Endometrial microvascular endothelial cells (primary cell): ENCODE results near the gene THRSP. TPM values are rescaled to one million over a fixed set of nuclear protein-coding genes. Genes with fewer than 3 reads are reported as not detected.
"Not testable (repeated sequence)": the region's sequence is repeated elsewhere in the genome, so short reads cannot be mapped to it uniquely, and the experiment has no call there.

Source experiments
- in situ Hi-C: cut with HindIII; loops from 2 replicates; pipeline ENCODE4 v1.10.0; 2017; ENCODE audit warnings: low sequenced_read_pairs, low pct_unique_long_range_greater_than_20kb; ENCODE audit errors: inconsistent ontology term
- total RNA-seq: library from RNA; depleted of rRNA; stranded (reverse); fragments of >200 nt; gene quantifications from one replicate; pipeline ENCODE4 v1.2.3, GENCODE V29; 2015; ENCODE audit errors: inconsistent ontology term

The THRSP gene
- total RNA-seq, 1 donor from 2014 or later = not detected

DNA sequence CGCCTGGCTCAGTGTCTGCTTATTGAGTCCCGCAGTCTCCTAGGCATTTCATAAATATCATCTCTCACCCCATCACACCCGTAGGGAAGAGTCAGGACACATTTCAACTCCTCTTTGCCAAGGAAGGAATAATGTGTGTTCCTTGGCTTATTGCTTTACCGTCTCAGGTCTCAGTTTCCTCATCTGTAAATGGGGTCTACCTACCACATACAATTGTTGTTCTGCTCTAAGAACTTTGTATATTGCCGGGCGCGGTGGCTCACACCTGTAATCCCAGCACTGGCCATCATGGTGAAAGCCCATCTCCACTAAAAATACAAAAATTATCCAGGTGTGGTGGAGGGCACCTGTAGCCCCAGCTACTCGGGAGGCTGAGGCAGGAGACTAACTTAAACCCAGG, 3.1 kb upstream of the THRSP start:
- in situ Hi-C loops = no loop called here

DNA sequence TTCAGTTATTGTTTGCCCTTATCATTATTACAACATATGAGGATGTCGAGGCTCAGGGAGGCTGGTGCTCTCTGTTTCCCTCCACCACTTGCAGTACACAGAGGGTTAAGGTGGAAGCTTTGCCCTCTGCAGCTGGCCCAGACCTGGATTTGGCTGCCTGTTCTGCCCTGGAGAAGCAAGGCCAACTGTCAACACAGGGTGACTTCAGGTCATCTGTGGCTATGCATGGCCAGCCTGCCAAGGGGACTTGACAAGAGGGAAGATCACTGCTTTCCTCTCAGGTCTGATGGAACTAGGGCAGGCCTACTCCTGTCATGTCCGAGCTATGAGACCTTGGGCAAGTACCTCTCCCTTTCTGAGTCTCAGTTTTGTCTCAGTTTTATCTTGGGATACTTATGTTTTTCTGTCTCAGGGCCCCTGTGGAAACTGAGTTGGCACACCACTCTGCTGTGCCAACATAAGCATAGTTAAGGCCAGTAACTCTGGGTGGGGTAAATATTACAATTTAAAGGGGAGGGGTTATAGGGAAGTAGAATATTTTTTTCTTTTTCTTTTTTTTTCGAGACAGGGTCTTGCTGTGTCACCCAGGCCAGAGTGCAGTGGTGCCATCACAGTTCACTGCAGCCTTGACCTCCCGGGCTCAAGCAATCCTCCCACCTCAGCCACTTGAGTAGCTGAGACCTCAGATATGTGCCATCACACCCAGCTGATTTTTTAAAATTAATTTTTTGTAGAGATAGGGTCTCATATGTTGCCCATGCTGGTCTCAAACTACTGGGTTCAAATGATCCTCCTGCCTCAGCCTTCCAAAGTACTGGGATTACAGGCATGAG, 2.4 kb upstream of the THRSP start:
- in situ Hi-C loops = no loop called here

DNA sequence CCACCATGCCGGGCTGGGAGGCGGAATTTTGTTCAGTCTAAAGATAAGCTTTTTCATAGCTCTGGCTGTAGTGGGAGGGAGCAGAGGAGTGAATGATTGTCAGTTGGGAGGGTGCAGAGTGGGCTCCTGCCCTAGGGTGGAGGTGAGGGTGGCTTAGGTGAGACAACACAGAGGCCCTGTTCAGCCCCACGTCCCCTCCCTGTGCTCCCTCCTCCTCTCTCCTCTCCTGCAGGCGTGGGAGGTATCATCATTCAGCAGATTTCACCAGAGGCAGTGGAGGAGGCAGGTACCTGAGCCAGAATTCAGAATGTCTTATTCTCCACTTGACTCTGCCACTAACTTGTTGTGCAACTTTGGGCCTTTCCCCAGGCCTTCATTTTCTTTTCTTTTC, 1.7 kb upstream of the THRSP start:
- in situ Hi-C loops = no loop called here

DNA sequence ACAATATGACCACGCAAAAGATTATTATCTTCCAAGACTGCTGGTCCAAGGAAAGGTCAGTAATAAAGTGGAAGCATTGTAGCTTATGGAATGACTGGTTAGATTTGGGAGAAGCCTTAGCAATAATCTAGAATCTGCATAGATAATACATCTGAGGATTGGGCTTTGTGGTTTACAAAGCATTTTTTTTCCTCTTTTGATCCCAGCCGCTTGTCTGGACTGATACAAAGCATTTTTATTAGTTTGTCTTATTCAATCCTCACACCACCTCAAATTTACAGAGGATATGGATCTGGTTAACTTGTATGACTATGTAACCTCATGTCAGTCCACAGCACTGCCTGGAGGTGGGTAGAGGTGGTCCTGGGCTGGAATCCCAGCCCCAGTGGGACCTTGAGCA, 990 bp upstream of the THRSP start:
- in situ Hi-C loops = no loop called here

DNA sequence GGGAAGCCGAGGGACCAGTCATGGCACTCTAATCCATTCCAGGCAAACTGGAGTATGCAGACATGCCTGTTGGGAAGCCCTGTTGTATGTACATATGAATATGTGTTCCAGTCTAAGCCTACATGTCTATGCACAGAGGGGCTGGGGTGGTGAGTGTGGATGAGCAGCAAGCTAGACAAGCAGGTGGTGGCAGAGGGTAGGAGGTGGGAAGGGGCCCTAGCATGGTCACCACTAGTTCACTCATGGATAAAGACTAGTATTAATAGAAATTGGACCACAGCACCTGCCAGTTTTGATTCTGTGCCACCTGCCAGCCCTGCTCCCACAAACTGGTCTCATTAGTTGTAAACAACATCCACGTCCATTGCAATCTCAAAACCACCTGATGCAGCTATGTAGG, 1.5 kb downstream of the THRSP start:
- in situ Hi-C loops = no loop called here

DNA sequence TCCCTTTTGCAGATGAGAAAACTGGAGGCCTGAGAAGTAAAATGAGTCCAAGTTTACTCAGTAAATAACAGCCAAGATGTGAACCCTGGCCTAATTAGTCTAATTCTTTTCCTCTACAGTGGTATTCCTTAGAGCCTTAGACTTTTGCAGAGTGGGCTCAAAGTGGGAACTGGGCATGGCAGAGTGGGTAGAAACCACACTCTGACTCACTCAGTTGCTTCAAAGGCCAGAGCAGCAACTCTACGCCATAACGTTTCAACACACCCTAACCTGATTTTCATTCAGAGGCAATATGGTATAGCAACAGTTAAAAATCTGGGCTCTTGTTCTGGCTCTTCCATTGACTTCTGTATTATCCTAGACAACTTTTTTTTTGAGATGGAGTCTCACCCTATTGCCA, 2.8 kb downstream of the THRSP start:
- in situ Hi-C loops = no loop called here

DNA sequence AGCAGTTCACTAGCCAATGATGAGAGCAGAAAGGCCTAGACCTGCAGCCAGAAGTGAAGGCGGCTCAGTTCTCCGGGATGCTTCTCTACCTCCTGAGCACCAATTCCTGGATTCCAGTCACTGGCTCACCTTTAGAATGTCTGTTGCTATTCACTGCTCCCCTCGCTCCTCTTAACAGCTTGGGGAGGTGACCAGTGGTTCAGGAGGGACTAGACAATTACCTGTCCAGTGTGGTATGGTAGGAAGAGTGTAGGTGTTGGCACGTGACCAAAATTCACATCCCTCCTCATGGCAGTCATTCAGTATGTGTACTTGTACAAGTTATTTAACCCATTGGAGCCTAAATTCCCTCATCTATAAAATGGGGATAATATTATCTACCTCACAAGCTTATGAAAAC, 4.0 kb downstream of the THRSP start:
- in situ Hi-C loops = no loop called here

DNA sequence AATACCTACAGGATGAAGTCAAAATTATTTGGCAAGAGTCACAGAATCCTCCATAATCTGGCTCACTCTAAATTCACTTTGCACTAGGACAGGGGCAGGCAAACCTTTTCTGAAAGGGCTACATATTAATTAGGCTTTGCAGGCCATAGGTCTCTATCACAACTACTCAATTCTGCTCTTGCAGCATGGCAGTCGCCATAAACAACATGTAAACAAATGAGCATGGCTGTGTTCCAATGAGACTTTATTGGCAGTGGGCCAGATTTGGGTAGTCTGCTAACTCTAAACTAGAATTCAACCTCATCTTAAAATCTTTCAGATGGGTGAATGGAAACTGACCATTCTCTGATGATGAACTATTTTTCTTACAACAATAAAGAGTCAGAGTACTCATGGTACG, 5.8 kb downstream of the THRSP start:
- in situ Hi-C loops = no loop called here

DNA sequence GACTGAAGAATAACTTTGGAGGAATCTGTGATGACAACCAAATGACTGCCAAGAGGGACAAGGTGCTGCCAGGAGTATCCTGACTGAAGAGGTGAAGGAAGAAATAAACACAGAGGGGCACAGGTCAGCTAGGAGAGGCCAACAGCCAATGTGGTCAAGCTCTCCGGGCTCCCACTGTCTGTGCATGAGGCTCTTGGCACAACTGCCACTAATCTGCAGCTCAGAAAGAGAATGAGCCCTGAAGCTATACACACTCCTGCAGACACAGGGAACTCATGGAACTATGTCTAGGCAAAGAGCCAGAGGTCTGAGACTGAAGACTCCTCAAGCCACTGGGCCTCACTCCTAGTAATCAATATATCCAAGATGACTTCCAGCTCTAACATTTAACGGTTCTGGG, 7.0 kb downstream of the THRSP start:
- in situ Hi-C loops = no loop called here

DNA sequence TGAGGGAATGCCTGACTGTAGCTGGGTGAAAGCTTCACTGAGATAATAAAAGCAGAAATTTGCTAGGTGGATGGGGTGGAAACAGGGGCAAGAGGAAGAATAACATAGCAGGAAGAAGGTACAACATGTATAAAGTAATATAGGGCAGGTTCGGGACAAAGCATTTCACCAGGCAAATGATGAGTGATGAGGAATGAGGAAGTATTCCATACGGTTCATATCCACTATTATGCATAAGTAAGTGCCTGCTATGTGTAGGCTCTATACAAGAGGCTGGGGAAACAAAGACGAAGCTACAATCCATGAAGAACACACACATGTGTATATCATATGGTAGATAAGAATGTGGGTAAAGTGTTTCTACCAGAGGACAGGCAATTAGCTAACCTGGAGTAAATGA, 8.1 kb downstream of the THRSP start:
- in situ Hi-C loops = no loop called here

DNA sequence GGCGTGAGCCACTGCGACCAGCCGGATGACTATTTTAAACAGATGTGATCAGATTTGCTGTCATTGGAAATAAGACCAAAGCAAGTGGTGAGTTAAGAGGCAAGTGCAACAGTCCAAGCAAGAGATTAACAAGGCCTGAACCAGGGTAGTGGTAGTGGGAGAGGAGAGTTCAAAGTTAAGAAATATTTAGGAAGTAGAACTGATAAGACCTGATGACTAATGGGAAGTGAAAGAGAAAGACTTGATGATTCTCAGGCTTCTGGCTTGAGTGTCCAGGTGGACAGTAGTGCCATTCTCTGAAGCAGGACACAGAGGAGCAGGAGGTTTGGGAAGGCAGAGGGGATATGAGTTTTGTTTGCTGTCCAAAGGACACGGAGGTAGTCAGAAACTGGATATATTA, 8.8 kb downstream of the THRSP start:
- in situ Hi-C loops = no loop called here

DNA sequence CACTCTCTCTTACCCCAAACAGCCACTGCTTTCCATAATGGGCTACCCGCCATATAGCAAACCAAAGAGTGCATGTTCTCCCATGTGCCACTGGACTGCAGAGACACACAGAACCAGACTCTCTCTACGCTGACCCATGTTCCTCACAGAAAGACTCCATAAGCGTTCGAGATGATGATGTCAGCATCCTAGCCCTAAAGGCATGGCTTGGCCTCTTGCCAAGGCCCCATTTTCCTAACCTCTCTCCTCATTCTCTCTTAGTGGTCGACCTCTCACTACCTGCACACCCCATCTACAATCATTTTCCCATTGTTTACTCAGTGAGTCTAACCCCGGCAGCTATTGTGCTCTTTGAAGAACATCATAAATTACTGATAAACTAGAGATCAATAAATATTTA, 11.1 kb downstream of the THRSP start:
- in situ Hi-C loops = no loop called here

DNA sequence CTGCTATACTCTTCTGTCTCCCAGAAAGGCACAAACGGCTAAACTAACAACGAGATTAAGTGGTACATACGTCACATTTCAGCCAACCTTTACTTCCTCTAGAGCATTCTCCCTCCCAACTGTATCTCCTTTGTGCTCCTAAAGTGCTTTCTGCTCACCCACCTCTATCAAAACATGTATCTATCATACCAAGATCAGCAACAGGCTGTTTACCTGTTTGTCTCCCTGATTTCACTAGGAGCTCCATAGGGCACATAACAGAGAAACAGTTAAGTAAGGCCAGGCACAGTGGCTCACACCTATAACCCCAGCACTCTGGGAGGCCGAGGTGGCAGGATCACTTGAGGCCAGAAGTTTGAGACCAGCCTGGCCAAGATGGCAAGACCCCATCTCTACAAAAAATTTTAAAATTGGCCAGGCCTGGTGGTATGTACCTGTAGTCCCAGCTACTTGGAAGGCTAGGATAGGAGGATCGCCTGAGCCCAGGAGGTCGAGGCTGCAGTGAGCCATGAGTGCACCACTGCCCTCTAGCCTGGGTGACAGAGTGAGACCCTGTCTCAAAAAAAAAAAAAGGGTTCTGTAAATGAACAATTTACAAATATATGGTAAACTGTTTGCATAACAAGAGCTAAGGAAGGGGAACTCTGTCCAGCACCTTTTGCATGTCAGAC, 13.2 kb downstream of the THRSP start:
- in situ Hi-C loops = no loop called here

DNA sequence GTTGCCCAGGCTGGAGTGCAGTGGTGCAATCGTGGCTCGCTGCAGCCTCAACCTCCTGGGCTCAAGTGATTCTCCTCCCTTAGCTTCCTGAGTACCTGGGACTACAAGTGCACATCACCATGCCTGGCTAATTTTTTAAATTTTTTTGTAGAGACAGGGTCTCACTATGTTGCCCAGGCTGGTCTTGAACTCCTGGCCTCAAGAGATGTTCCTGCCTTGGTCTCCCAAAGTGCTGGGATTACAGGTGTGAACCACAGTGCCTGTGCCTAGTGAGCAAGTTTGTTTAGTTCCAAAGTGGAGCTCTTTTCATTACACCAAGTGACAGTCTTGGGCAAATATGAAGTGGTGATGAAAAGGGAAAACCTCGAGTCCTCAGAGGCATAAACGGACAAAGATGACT, 13.9 kb downstream of the THRSP start:
- in situ Hi-C loops = not testable (repeated sequence)

DNA sequence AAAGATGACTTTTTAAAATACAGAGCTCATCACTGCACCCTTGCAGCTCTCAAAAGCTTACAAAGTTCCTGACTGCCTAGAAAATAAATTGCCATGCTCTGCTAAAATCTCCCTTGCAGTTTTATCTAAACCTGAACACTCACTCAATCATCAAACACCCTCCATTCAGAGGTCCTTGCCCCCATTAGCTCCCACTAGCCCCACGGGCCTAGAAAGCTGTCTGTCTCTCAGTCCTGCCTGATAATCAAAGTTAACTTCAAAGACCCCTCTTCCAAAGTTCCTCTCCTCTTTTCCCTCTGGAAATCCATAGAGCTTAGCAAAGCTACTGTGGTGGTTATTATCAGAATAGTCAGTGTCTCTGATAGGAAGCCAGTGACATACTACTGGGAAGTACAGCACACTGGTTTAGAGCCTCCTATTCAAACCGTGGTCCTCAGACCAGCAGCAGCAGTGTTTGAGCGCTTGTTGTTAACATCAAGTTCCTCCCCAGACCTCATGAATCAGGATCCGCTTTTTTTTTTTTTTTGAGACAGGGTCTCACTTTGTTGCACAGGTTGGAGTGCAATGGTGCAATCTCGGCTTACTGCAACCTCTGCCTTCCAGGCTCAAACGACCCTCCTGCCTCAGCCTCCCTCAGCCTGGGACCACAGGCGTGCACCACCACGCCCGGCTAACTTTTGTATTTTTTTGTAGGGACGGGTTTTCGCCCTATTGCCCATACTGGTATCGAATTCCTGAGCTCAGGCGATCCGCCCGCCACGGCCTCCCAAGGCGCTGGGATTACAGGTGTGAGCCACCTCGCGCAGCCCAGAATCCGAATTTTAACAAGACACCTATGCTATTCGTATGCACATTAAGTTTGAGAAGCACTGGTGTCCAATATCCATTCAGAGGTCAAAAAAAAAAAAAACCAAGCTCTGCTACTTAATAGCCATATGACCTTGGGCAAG, 14.8 kb downstream of the THRSP start:
- in situ Hi-C loops = no loop called here

DNA sequence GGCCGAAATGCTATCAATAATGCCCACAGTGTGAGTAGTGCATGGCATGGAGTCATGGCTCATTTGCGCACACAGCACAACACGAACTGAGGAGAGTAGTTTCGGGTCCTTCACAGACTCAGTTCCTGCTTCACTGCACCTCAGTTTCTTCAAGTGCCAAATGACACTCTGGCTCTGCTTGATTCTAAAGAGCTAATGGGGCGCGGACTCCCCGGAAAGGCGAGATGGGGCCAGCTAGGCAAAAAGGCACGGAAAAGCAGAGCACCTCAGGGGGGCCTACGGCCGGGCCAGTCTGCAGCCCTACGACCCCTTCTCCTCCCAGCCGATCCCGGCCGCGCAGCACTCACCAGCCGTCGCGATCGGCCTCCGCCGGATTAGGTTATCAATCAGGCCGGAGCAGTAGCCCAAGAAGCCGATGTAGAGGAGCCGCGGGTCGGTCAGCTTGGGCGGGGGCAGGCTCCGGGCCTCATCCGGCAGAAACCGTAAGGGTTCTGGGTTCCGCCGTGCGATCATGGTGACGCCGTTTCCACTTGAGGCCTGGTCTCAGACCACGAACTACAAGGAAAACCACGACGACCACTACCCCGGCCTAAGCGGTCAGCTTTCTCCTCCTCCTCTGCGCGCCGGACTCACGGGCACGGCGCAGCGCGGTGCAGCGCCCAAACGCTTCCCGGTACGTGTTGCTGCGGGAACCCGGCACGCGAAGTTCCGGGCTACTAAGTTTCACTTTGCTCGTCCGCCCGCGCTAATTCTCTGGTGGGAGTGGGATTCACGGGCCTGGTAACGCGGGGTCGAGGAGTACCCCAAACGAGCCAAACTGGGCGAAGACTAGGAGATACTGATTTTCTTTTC, 15.8 kb downstream of the THRSP start, which contains the start of gene NDUFC2:
Gene NDUFC2, minus strand, starts transcription at position 631 of the 852 bp plus-strand sequence. Its CDS starts 118 bp downstream, at position 513.
- in situ Hi-C loops = no loop called here

DNA sequence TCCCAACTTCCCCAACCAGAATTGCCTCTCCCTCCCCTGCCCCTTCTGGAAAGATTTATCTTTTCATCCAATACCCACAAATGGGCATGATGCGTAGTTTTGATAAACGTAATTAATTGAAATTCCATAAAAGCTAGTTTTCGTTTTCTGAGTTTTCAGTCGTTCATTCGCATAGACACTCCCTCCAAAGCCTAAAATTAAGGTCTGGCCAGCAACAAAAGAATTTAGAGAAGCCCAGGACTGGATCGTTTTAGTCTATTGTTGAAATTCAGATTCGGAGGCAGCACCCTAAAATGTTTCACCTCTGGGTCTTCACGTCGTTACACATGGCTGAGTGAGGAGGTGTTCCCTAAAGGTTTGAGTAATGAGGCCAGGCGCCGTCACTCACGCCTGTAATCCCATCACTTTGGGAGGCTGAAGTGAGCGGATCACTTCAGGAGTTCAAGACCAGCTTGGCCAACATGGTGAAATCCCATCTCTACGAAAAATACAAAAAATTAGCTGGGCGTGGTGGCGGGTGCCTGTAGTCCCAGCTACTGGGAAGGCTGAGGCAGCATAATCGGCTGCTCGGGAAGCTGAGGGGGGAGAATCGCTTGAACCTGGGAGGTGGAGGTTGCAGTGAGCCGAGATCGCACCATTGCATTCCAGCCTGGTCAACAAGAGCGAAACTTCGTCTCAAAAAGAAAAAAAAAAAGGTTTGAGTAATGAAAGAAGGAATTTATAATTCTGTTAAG, 16.6 kb downstream of the THRSP start:
- in situ Hi-C loops = no loop called here
